ENCODE data around the gene CACNA2D1.

The CACNA2D1 gene

DNA sequence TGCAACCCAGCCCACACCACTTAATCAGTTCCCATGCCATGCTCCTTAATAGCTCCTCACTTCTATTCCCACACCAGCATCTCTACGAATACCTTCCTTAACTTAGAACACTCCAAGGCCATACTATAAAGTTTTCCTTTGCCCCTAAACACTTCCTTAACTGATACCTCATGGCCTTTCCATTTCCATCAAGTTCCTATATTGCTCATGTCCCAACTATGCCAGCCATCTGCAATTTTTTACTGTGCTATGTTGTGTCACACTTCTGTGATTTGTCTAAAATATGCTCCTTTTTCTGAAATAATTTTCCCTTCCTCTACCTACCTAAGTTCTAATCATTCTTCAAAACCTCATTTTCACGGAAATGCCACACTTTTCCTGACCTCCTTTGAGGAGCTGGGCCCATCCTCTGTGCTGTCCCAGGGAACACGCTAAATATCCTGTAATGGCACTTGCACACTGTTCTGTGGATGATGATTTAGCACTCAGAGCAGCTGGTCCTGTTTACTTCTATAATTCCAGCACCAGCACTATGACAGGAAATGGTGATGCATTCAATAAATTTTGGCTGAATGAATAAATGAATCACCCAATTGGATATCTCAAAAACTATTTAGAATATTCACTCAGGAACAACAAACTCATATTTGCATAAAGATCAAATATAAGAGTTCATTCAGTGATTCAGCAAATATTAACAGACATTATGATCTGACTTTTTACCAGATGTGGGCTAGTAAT lies 407.3 kb downstream of the CACNA2D1 start:
- no peak for TF ChIP-seq OSR1 (CRISPR knock-in tag; IDR thresholded peaks at IDR 0.05)
- no peak for TF ChIP-seq ZFP3 (CRISPR knock-in tag; IDR thresholded peaks at IDR 0.05)
- no peak for TF ChIP-seq ZNF565 (CRISPR knock-in tag; conservative IDR thresholded peaks at IDR 0.05; ENCODE audit: low read depth)
- no peak for TF ChIP-seq CSDC2 (CRISPR knock-in tag; IDR thresholded peaks at IDR 0.05)
- TF ChIP-seq, protein P1, sequence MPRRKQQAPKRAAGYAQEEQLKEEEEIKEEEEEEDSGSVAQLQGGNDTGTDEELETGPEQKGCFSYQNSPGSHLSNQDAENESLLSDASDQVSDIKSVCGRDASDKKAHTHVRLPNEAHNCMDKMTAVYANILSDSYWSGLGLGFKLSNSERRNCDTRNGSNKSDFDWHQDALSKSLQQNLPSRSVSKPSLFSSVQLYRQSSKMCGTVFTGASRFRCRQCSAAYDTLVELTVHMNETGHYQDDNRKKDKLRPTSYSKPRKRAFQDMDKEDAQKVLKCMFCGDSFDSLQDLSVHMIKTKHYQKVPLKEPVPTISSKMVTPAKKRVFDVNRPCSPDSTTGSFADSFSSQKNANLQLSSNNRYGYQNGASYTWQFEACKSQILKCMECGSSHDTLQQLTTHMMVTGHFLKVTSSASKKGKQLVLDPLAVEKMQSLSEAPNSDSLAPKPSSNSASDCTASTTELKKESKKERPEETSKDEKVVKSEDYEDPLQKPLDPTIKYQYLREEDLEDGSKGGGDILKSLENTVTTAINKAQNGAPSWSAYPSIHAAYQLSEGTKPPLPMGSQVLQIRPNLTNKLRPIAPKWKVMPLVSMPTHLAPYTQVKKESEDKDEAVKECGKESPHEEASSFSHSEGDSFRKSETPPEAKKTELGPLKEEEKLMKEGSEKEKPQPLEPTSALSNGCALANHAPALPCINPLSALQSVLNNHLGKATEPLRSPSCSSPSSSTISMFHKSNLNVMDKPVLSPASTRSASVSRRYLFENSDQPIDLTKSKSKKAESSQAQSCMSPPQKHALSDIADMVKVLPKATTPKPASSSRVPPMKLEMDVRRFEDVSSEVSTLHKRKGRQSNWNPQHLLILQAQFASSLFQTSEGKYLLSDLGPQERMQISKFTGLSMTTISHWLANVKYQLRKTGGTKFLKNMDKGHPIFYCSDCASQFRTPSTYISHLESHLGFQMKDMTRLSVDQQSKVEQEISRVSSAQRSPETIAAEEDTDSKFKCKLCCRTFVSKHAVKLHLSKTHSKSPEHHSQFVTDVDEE (CRISPR knock-in tag; IDR thresholded peaks at IDR 0.05) = no peak
- no peak for TF ChIP-seq TCF4 (CRISPR knock-in tag; IDR thresholded peaks at IDR 0.05; ENCODE audit: borderline replicate concordance)
- TF ChIP-seq GLIS3 (CRISPR knock-in tag; IDR thresholded peaks at IDR 0.05) = no peak
- TF ChIP-seq, protein P2, sequence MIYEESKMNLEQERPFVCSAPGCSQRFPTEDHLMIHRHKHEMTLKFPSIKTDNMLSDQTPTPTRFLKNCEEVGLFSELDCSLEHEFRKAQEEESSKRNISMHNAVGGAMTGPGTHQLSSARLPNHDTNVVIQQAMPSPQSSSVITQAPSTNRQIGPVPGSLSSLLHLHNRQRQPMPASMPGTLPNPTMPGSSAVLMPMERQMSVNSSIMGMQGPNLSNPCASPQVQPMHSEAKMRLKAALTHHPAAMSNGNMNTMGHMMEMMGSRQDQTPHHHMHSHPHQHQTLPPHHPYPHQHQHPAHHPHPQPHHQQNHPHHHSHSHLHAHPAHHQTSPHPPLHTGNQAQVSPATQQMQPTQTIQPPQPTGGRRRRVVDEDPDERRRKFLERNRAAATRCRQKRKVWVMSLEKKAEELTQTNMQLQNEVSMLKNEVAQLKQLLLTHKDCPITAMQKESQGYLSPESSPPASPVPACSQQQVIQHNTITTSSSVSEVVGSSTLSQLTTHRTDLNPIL (CRISPR knock-in tag; IDR thresholded peaks at IDR 0.05; ENCODE audit: low read depth) = no peak
- no peak for TF ChIP-seq PPARA (CRISPR knock-in tag; IDR thresholded peaks at IDR 0.05; ENCODE audit: borderline replicate concordance)
- TF ChIP-seq ARNTL (CRISPR knock-in tag; IDR thresholded peaks at IDR 0.05; ENCODE audit: borderline replicate concordance, low read depth) = no peak
- TF ChIP-seq TOX (CRISPR knock-in tag; IDR thresholded peaks at IDR 0.05; ENCODE audit: borderline replicate concordance) = no peak
- TF ChIP-seq, protein P3, sequence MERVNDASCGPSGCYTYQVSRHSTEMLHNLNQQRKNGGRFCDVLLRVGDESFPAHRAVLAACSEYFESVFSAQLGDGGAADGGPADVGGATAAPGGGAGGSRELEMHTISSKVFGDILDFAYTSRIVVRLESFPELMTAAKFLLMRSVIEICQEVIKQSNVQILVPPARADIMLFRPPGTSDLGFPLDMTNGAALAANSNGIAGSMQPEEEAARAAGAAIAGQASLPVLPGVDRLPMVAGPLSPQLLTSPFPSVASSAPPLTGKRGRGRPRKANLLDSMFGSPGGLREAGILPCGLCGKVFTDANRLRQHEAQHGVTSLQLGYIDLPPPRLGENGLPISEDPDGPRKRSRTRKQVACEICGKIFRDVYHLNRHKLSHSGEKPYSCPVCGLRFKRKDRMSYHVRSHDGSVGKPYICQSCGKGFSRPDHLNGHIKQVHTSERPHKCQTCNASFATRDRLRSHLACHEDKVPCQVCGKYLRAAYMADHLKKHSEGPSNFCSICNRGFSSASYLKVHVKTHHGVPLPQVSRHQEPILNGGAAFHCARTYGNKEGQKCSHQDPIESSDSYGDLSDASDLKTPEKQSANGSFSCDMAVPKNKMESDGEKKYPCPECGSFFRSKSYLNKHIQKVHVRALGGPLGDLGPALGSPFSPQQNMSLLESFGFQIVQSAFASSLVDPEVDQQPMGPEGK (CRISPR knock-in tag; IDR thresholded peaks at IDR 0.05; ENCODE audit: borderline replicate concordance) = no peak
- no peak for TF ChIP-seq ZFP30 (CRISPR knock-in tag; IDR thresholded peaks at IDR 0.05)
- peak; percentile 92 for ATAC-seq

- TF ChIP-seq ZC3H10 (CRISPR knock-in tag; IDR thresholded peaks at IDR 0.05) = no peak
- no peak for ATAC-seq
These were observed 408.1 kb downstream of the CACNA2D1 start for GRCh38 chr7:82035456-82035855.

DNA sequence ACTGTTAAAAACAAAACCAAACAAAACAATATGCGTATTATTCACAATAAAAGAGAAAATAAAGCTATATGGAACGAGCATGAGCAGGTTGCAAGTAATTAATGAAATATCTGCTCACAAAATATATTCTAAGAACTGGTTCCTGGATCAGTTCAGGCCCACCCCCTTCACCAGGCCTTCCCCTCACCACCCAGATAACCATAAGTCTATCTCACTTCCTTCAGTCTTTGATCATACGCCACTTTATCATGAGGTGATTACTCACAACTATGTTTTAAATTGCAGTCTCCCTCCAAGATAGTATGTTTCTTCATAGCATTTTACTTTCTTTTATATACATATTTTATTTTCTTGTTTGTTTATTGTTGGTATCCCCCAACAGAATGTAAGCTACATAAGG lies 410.7 kb downstream of the CACNA2D1 start:
- ATAC-seq = no peak
- TF ChIP-seq, protein P2 (CRISPR knock-in tag; IDR thresholded peaks at IDR 0.05; ENCODE audit: low read depth) = no peak
- TF ChIP-seq TCF4 (CRISPR knock-in tag; IDR thresholded peaks at IDR 0.05; ENCODE audit: borderline replicate concordance) = no peak
- TF ChIP-seq CSDC2 (CRISPR knock-in tag; IDR thresholded peaks at IDR 0.05) = no peak
- TF ChIP-seq, protein P3 (CRISPR knock-in tag; IDR thresholded peaks at IDR 0.05; ENCODE audit: borderline replicate concordance) = no peak
- no peak for TF ChIP-seq ZFP3 (CRISPR knock-in tag; IDR thresholded peaks at IDR 0.05)
- no peak for TF ChIP-seq TOX (CRISPR knock-in tag; IDR thresholded peaks at IDR 0.05; ENCODE audit: borderline replicate concordance)
- TF ChIP-seq SNAI2 (CRISPR knock-in tag; IDR thresholded peaks at IDR 0.05) = no peak
- TF ChIP-seq ZNF70 (CRISPR knock-in tag; IDR thresholded peaks at IDR 0.05) = no peak
- no peak for TF ChIP-seq PPARA (CRISPR knock-in tag; IDR thresholded peaks at IDR 0.05; ENCODE audit: borderline replicate concordance)
- no peak for TF ChIP-seq ARNTL (CRISPR knock-in tag; IDR thresholded peaks at IDR 0.05; ENCODE audit: borderline replicate concordance, low read depth)
- TF ChIP-seq BACH2 (CRISPR knock-in tag; IDR thresholded peaks at IDR 0.05; ENCODE audit: borderline replicate concordance) = no peak
- TF ChIP-seq ZNF8 (CRISPR knock-in tag; IDR thresholded peaks at IDR 0.05) = no peak
- TF ChIP-seq ZC3H10 (CRISPR knock-in tag; IDR thresholded peaks at IDR 0.05) = no peak
- no peak for TF ChIP-seq ISL1 (CRISPR knock-in tag; IDR thresholded peaks at IDR 0.05)
- no peak for TF ChIP-seq ESRRG (CRISPR knock-in tag; IDR thresholded peaks at IDR 0.05)

All from SK-N-SH treated with all-trans-retinoic acid at 6 μM for 48 hours (cell line).